GM12878 (cell line): Measurements from ENCODE around the gene GGT5. TPM values are rescaled to one million over a fixed set of nuclear protein-coding genes. Genes with fewer than 3 reads are reported as not detected.
"Not testable (repeated sequence)": the region's sequence is repeated elsewhere in the genome, so short reads cannot be mapped to it uniquely, and the experiment has no call there.

Experiments used
- ATAC-seq: fragments of 200-7000 bp; cut with Tn5 transposase; 3 replicates; pipeline ENCODE4 v1.9.1; 2020; ENCODE audit warnings: mild to moderate bottlenecking, moderate library complexity
- BruUV-seq: library from RNA; stranded (reverse); fragments of 400-500 nt; replicated peaks from 2 replicates; lab custom pipeline; 2021; lab: Mats Ljungman, UMichigan
- CTCF ChIA-PET: fragments of 300-600 bp; sonication (Branson Sonifier 250); formaldehyde crosslinking; extraction: SDS; loops from one replicate; lab custom pipeline; 2021; ENCODE audit warnings: inconsistent platforms; lab: Yijun Ruan, JAX
- POLR2A ChIA-PET: fragments of 350-600 bp; formaldehyde crosslinking; extraction: SDS; loops from one replicate; lab custom pipeline; 2021; ENCODE audit warnings: inconsistent platforms; lab: Charles Lee
- RAD21 ChIA-PET: fragments of 300-600 bp; sonication (Branson Sonifier 250); formaldehyde crosslinking; loops from one replicate; lab custom pipeline; 2023; ENCODE audit warnings: antibody characterized with exemption; ENCODE audit not compliant: unreplicated experiment; lab: Charles Lee
- SMC1A ChIA-PET: fragments of 300-600 bp; sonication (Branson Sonifier 250); formaldehyde crosslinking; loops from one replicate; lab custom pipeline; 2023; ENCODE audit not compliant: unreplicated experiment, uncharacterized antibody; lab: Charles Lee
- DNase-seq: peaks from one replicate; pipeline ENCODE4 v3.0.0-alpha.2; 2011; ENCODE audit warnings: low read depth, low spot score
- FAIRE-seq: peaks from 3 replicates; lab custom pipeline; 2011; peaks lifted over from hg19 to GRCh38; lab: Jason Lieb, UNC
- H2AFZ ChIP-seq: 2 replicates; pipeline ENCODE4 v1.6.0; 2011; ENCODE audit warnings: low read depth, low read length, control low read depth; ENCODE audit not compliant: control insufficient read depth
- H3K27ac ChIP-seq: 2 replicates; pipeline ENCODE4 v1.5.1; 2011; ENCODE audit warnings: control low read depth; ENCODE audit not compliant: control insufficient read depth, insufficient read depth
- H3K27me3 ChIP-seq, 2 experiments: replicated peaks in 1 of 2; 2 replicates each; pipeline versions ENCODE4 v1.6.0 to v1.6.1; 2011; ENCODE audit warnings: low read length in 1 of 2; ENCODE audit not compliant: control insufficient read depth in 2 of 2, insufficient read depth in 2 of 2
- H3K36me3 ChIP-seq, 2 experiments: 2 replicates each; pipeline ENCODE4 v1.5.1; 2011; ENCODE audit warnings: low read length in 1 of 2; ENCODE audit not compliant: control insufficient read depth in 2 of 2, insufficient read depth in 2 of 2
- H3K4me1 ChIP-seq: 2 replicates; pipeline ENCODE4 v1.6.1; 2011; ENCODE audit warnings: mild to moderate bottlenecking, low read length, moderate library complexity, mixed read lengths; ENCODE audit not compliant: control insufficient read depth, insufficient read depth
- H3K4me2 ChIP-seq: 2 replicates; pipeline ENCODE4 v1.6.0; 2011; ENCODE audit warnings: control low read depth; ENCODE audit not compliant: control insufficient read depth, insufficient read depth
- H3K4me3 ChIP-seq: fragments of 200-600 bp; sonication (generic); 2 replicates; pipeline ENCODE4 v1.5.1; 2016
- H3K79me2 ChIP-seq: 2 replicates; pipeline ENCODE4 v1.6.0; 2011; ENCODE audit warnings: low read length; ENCODE audit not compliant: control insufficient read depth, insufficient read depth
- H3K9ac ChIP-seq: 2 replicates; pipeline ENCODE4 v1.8.0; 2011; ENCODE audit warnings: low read length, control low read depth, mixed read lengths; ENCODE audit not compliant: control insufficient read depth, insufficient read depth
- H3K9me3 ChIP-seq: replicated peaks from 3 replicates; pipeline ENCODE4 v1.5.1; 2011; ENCODE audit warnings: mild to moderate bottlenecking, low read length; ENCODE audit not compliant: control insufficient read depth, insufficient read depth
- H4K20me1 ChIP-seq: 2 replicates; pipeline ENCODE4 v1.6.0; 2011; ENCODE audit not compliant: control insufficient read depth, insufficient read depth
- EGR1 ChIP-seq, 2 experiments: IDR thresholded peaks; 1 replicate in 1 of 2; 2 replicates in 1 of 2; pipeline ENCODE4 v1.6.1; 2011 to 2012; ENCODE audit warnings: low read depth in 2 of 2, low read length in 2 of 2, borderline replicate concordance in 1 of 2, mild to moderate bottlenecking in 1 of 2, moderate library complexity in 1 of 2
- KLF5 ChIP-seq: fragments of 450-650 bp; IDR thresholded peaks from 2 replicates; pipeline ENCODE4 v1.6.1; 2014; ENCODE audit warnings: mild to moderate bottlenecking; ENCODE audit not compliant: partially characterized antibody
- PAX8 ChIP-seq: fragments of 450-650 bp; IDR thresholded peaks from 2 replicates; pipeline ENCODE4 v1.6.1; 2017; ENCODE audit warnings: mild to moderate bottlenecking, moderate library complexity
- RELA ChIP-seq: fragments of 450-650 bp; IDR thresholded peaks from 2 replicates; pipeline ENCODE4 v1.8.0; 2014; ENCODE audit warnings: borderline replicate concordance; ENCODE audit not compliant: partially characterized antibody
- RELB ChIP-seq: fragments of 450-650 bp; IDR thresholded peaks from 2 replicates; pipeline ENCODE4 v1.6.1; 2017; ENCODE audit warnings: low read depth, mild to moderate bottlenecking, moderate library complexity
- WGBS: methylation state at CpG from one replicate; pipeline ENCODE4 v1.1.6; 2016; ENCODE audit warnings: low lambda C conversion rate; ENCODE audit not compliant: insufficient replicate concordance, insufficient coverage; ENCODE audit errors: missing lambda C conversion rate; 5-methylcytosine and 5-hydroxymethylcytosine counted together
- in situ Hi-C: fragments of 300-500 bp; cut with MboI; formaldehyde crosslinking; loops from 9 replicates; pipeline ENCODE4 v1.14.3; 2018; ENCODE audit warnings: mixed read lengths
- intact Hi-C: fragments of 100-400 bp; cut with micrococcal nuclease; formaldehyde crosslinking; loops from one replicate; pipeline ENCODE4 v1.14.2; 2022; ENCODE audit not compliant: unreplicated experiment
- polyA plus RNA-seq, 11 experiments: library from polyadenylated mRNA; depleted of rRNA in 4 of 11; unstranded in 6 of 11; stranded (reverse) in 5 of 11; fragments of >200 nt; fragmentation: Nextera tagmentation in 4 of 11; fragmentation: Illumina TruSeq in 1 of 11; extraction: Ambion mirVana in 4 of 11; extraction: Trizol in 1 of 11; gene quantifications; 1 replicate in 1 of 11; 2 replicates in 10 of 11; pipeline versions ENCODE4 v1.2.1 to v1.2.3, GENCODE V29; 2011 to 2016; ENCODE audit warnings: inconsistent platforms in 2 of 11, missing spikeins in 2 of 11, low read depth in 1 of 11
- total RNA-seq, 4 experiments: library from RNA; depleted of rRNA in 3 of 4; stranded (reverse); fragments of >200 nt in 3 of 4; fragmentation: Illumina TruSeq in 1 of 4; extraction: Trizol in 1 of 4; gene quantifications; 2 replicates each; pipeline versions ENCODE4 v1.2.1 to v1.2.3, GENCODE V29; 2013 to 2021

GGT5 gene
- total and polyA plus RNA-seq, 10 of the 15 experiments (the other 5 are each of a cell fraction or from before 2014, with no cell fraction given), result 0.34 TPM; not detected in 9

GRCh38 chr22:24207264-24208011 is 37.4 kb downstream of the GGT5 start (continued):
- no peak for TF ChIP-seq RELB
- TF ChIP-seq PAX8, result no peak
- TF ChIP-seq RELA, result no peak
- no peak for TF ChIP-seq KLF5
- no peak for TF ChIP-seq EGR1 (IDR thresholded peaks at IDR 0.05; ENCODE audit: borderline replicate concordance in 1 of 2, low read depth in 2 of 2, low read length in 2 of 2)

GRCh38 chr22:24206460-24207263 is 38.2 kb downstream of the GGT5 start:
- H3K79me2 ChIP-seq, SMC1A ChIA-PET, POLR2A ChIA-PET, H3K27me3 ChIP-seq, ATAC-seq, in situ Hi-C loops, BruUV-seq, H3K27ac ChIP-seq, H3K4me1 ChIP-seq, H3K9ac ChIP-seq, intact Hi-C loops, H2AFZ ChIP-seq, H3K9me3 ChIP-seq, H3K4me2 ChIP-seq, H3K4me3 ChIP-seq, RAD21 ChIA-PET, DNase-seq, H4K20me1 ChIP-seq, FAIRE-seq, H3K36me3 ChIP-seq: not testable (repeated sequence)
- CTCF ChIA-PET, result interaction anchor here (0.9 to 3.0 kb wide), 4 partner anchors 10 to 41 kb away, joined by 3 to 8 read pairs (median 3); no protein-coding TSS in a partner anchor
- 53% methylated on average over 14 of the region's 15 CpGs for whole genome bisulfite sequencing
